IMR-90 (cell line): ENCODE data around the gene ALDH6A1. TPM values are rescaled to one million over a fixed set of nuclear protein-coding genes. Genes with fewer than 3 reads are reported as not detected.
A peak's percentile ranks its signal among the peaks of the same experiment; 100 is the strongest.

ENCODE experiments used
- ATAC-seq: fragments of 200-7000 bp; cut with Tn5 transposase; 2 replicates; pipeline ENCODE4 v1.9.1; 2020; ENCODE audit warnings: low read depth, mild to moderate bottlenecking, moderate library complexity
- BruUV-seq: library from RNA; stranded (reverse); fragments of 400-500 nt; replicated peaks from 2 replicates; lab custom pipeline; 2021; lab: Mats Ljungman, UMichigan
- CTCF ChIA-PET: fragments of 300-600 bp; formaldehyde crosslinking; extraction: SDS; loops from one replicate; lab custom pipeline; 2021; ENCODE audit warnings: antibody characterized with exemption; lab: Yijun Ruan, JAX
- POLR2A ChIA-PET: fragments of 300-600 bp; sonication (Branson Sonifier 250); formaldehyde crosslinking; loops from one replicate; lab custom pipeline; 2022; ENCODE audit warnings: antibody characterized with exemption; ENCODE audit not compliant: unreplicated experiment; lab: Charles Lee
- DNase-seq: peaks from one replicate; pipeline ENCODE4 v3.0.0; 2013
- H2AFZ ChIP-seq: replicated peaks from 2 replicates; pipeline ENCODE3; 2013; ENCODE audit warnings: low read length, mild to moderate bottlenecking; ENCODE audit not compliant: poor library complexity
- H2AK5ac ChIP-seq: 2 replicates; pipeline ENCODE4 v1.6.1; 2013; ENCODE audit warnings: low read depth, low read length, inconsistent platforms
- H2AK9ac ChIP-seq: replicated peaks from 2 replicates; pipeline ENCODE3; 2013; ENCODE audit warnings: mild to moderate bottlenecking, low read depth, low read length, moderate library complexity; ENCODE audit not compliant: poor library complexity
- H2BK120ac ChIP-seq: 2 replicates; pipeline ENCODE4 v1.6.1; 2013; ENCODE audit warnings: low read depth, low read length, inconsistent platforms
- H2BK15ac ChIP-seq: 3 replicates; pipeline ENCODE4 v1.6.1; 2013; ENCODE audit warnings: low read depth, low read length, inconsistent platforms
- H2BK20ac ChIP-seq: 2 replicates; pipeline ENCODE4 v1.6.1; 2013; ENCODE audit warnings: low read depth, mild to moderate bottlenecking, inconsistent platforms, low read length, moderate library complexity
- H2BK5ac ChIP-seq: 2 replicates; pipeline ENCODE4 v1.6.1; 2013; ENCODE audit warnings: mild to moderate bottlenecking, low read depth, low read length, inconsistent platforms; ENCODE audit not compliant: poor library complexity, severe bottlenecking
- H3K14ac ChIP-seq: replicated peaks from 2 replicates; pipeline ENCODE4 v1.6.1; 2013; ENCODE audit warnings: low read depth, low read length, inconsistent platforms
- H3K18ac ChIP-seq: 2 replicates; pipeline ENCODE4 v1.6.1; 2013; ENCODE audit warnings: low read depth, low read length, control low read depth
- H3K23ac ChIP-seq: 2 replicates; pipeline ENCODE4 v1.6.1; 2013; ENCODE audit warnings: low read depth, low read length, inconsistent platforms
- H3K27ac ChIP-seq: 2 replicates; pipeline ENCODE4 v1.5.1; 2013; ENCODE audit warnings: mild to moderate bottlenecking, control low read depth, low read length; ENCODE audit not compliant: insufficient read depth
- H3K27me3 ChIP-seq: 2 replicates; pipeline ENCODE4 v1.6.1; 2013; ENCODE audit warnings: low read length; ENCODE audit not compliant: control insufficient read depth, insufficient read depth
- H3K36me3 ChIP-seq: 2 replicates; pipeline ENCODE4 v1.6.1; 2013; ENCODE audit warnings: low read length, mixed read lengths; ENCODE audit not compliant: control insufficient read depth, insufficient read depth
- H3K4ac ChIP-seq: 2 replicates; pipeline ENCODE4 v1.6.1; 2013; ENCODE audit warnings: low read depth, low read length, inconsistent platforms
- H3K4me1 ChIP-seq: 2 replicates; pipeline ENCODE4 v1.6.1; 2013; ENCODE audit warnings: low read length, mixed read lengths; ENCODE audit not compliant: control insufficient read depth, insufficient read depth
- H3K4me2 ChIP-seq: 2 replicates; pipeline ENCODE4 v1.6.1; 2013; ENCODE audit warnings: low read depth, mild to moderate bottlenecking, control low read depth, low read length, moderate library complexity
- H3K4me3 ChIP-seq: 2 replicates; pipeline ENCODE4 v1.5.1; 2013; ENCODE audit warnings: low read depth, mild to moderate bottlenecking, control low read depth, low read length, moderate library complexity; ENCODE audit not compliant: insufficient read depth
- H3K56ac ChIP-seq: 2 replicates; pipeline ENCODE4 v1.6.1; 2013; ENCODE audit warnings: low read length, inconsistent platforms; ENCODE audit not compliant: insufficient read depth; ENCODE audit errors: extremely low read depth
- H3K79me1 ChIP-seq, 2 experiments: 2 replicates each; pipeline ENCODE4 v1.6.1; 2013; ENCODE audit warnings: low read length in 2 of 2, inconsistent platforms in 1 of 2, low read depth in 1 of 2
- H3K9ac ChIP-seq: 2 replicates; pipeline ENCODE4 v1.6.1; 2013; ENCODE audit warnings: low read depth, low read length, control low read depth
- H3K9me1 ChIP-seq: 2 replicates; pipeline ENCODE4 v1.6.1; 2013; ENCODE audit warnings: low read length, inconsistent platforms; ENCODE audit not compliant: insufficient read depth
- H3K9me3 ChIP-seq: 2 replicates; pipeline ENCODE4 v1.6.1; 2013; ENCODE audit warnings: low read length; ENCODE audit not compliant: control insufficient read depth, insufficient read depth
- H4K20me1 ChIP-seq: 2 replicates; pipeline ENCODE4 v1.6.1; 2013; ENCODE audit warnings: low read length, inconsistent platforms; ENCODE audit not compliant: insufficient read depth
- H4K5ac ChIP-seq: 2 replicates; pipeline ENCODE4 v1.6.1; 2013; ENCODE audit warnings: mild to moderate bottlenecking, low read depth, low read length, control low read depth
- H4K8ac ChIP-seq, 2 experiments: 2 replicates each; pipeline ENCODE4 v1.6.1; 2013; ENCODE audit warnings: low read depth in 2 of 2, low read length in 2 of 2, control low read depth in 1 of 2, inconsistent platforms in 1 of 2
- H4K91ac ChIP-seq: 2 replicates; pipeline ENCODE4 v1.6.1; 2013; ENCODE audit warnings: low read depth, low read length, inconsistent platforms; ENCODE audit not compliant: insufficient read depth
- BHLHE40 ChIP-seq: fragments of 150-350 bp; IDR thresholded peaks from 2 replicates; pipeline ENCODE4 v1.6.1; 2016; ENCODE audit warnings: mild to moderate bottlenecking, low read depth, low read length
- CHD1 ChIP-seq: IDR thresholded peaks from 2 replicates; pipeline ENCODE4 v1.6.1; 2012; ENCODE audit warnings: low read depth, low read length, improper control_type of control experiment
- CTCF ChIP-seq: conservative IDR thresholded peaks from 2 replicates; pipeline ENCODE4 v1.5.1; 2012; ENCODE audit warnings: mild to moderate bottlenecking, low read depth, low read length, improper control_type of control experiment
- FOS ChIP-seq: fragments of 150-350 bp; IDR thresholded peaks from 2 replicates; pipeline ENCODE4 v1.6.1; 2016; ENCODE audit warnings: low read depth, low read length
- MAFK ChIP-seq: IDR thresholded peaks from 2 replicates; pipeline ENCODE4 v1.6.1; 2012; ENCODE audit warnings: low read depth, low read length, improper control_type of control experiment
- MXI1 ChIP-seq: IDR thresholded peaks from 2 replicates; pipeline ENCODE4 v1.6.1; 2012; ENCODE audit warnings: low read depth, mild to moderate bottlenecking, low read length, moderate library complexity, borderline replicate concordance
- POLR2A ChIP-seq: IDR thresholded peaks from 2 replicates; pipeline ENCODE4 v1.6.1; 2012; ENCODE audit warnings: mild to moderate bottlenecking, low read depth, low read length
- RAD21 ChIP-seq: IDR thresholded peaks from 2 replicates; pipeline ENCODE4 v1.6.1; 2012; ENCODE audit warnings: low read length, improper control_type of control experiment
- RCOR1 ChIP-seq: IDR thresholded peaks from 2 replicates; pipeline ENCODE4 v1.6.1; 2012; ENCODE audit warnings: mild to moderate bottlenecking, low read length, improper control_type of control experiment; ENCODE audit not compliant: insufficient replicate concordance
- RFX5 ChIP-seq: IDR thresholded peaks from 2 replicates; pipeline ENCODE4 v1.8.0; 2012; ENCODE audit warnings: low read depth, mild to moderate bottlenecking, low read length, moderate library complexity
- SMC3 ChIP-seq: fragments of 150-350 bp; IDR thresholded peaks from 2 replicates; pipeline ENCODE4 v1.6.1; 2016; ENCODE audit warnings: low read depth, mild to moderate bottlenecking, antibody characterized with exemption, low read length, moderate library complexity
- dilution Hi-C: fragments of 300-500 bp; cut with HindIII; formaldehyde crosslinking; loops from one replicate; pipeline ENCODE4 v1.14.3; 2018; ENCODE audit warnings: low sequenced_read_pairs; ENCODE audit not compliant: unreplicated experiment
- in situ Hi-C: fragments of 300-500 bp; cut with MboI; formaldehyde crosslinking; loops from 3 replicates; pipeline ENCODE4 v1.14.3; 2019; ENCODE audit warnings: low sequenced_read_pairs, inconsistent platforms, mixed read lengths
- intact Hi-C: fragments of 100-400 bp; cut with micrococcal nuclease; formaldehyde crosslinking; loops from 2 replicates; pipeline ENCODE4 v1.10.0; 2022
- polyA plus RNA-seq, 3 experiments: library from polyadenylated mRNA; depleted of rRNA; stranded (reverse); fragments of >200 nt; gene quantifications; 2 replicates each; pipeline ENCODE4 v1.2.3, GENCODE V29; 2012; ENCODE audit warnings: low replicate concordance in 1 of 3
- total RNA-seq: library from RNA; depleted of rRNA; stranded (reverse); fragments of >200 nt; gene quantifications from 2 replicates; pipeline ENCODE4 v1.2.3, GENCODE V29; 2012
- TF ChIP-seq, protein P1 (sequence below): fragments of 150-350 bp; IDR thresholded peaks from 2 replicates; pipeline ENCODE4 v1.6.1; 2016; ENCODE audit warnings: low read depth, mild to moderate bottlenecking, low read length, moderate library complexity, borderline replicate concordance
- TF ChIP-seq, protein P2 (sequence below): fragments of 150-350 bp; IDR thresholded peaks from 2 replicates; pipeline ENCODE4 v1.6.1; 2017; ENCODE audit warnings: mild to moderate bottlenecking, antibody characterized with exemption, low read length, low read depth

Gene ALDH6A1
- total and polyA plus RNA-seq, 2 of the 4 experiments (the other 2 are of a cell fraction): 6.0 to 15.1 TPM

- dilution Hi-C loops: no loop called here
- ATAC-seq: no peak
- Histone ChIP-seq H3K23ac (no peak overlapping the region), H3K4me3 (no peak overlapping the region), H4K5ac (no peak overlapping the region), H2AK5ac (peak overlapping the region; percentile 20; the same call in 1 of the 2 replicates), H4K8ac (no peak overlapping the region; a peak in 1 of 4 replicates), H3K4me1 (peaks cover 19% of the 10 kb centered on the region), H4K20me1 (0 out of 2 replicates have a peak, but pooled peaks cover 4% of the 10 kb centered on the region), H3K27me3 (no peaks in the 10 kb centered on the region), H3K9me3 (no peaks in the 10 kb centered on the region), H2AK9ac (no peak overlapping the region), H3K9ac (no peak overlapping the region), H3K4ac (no peak overlapping the region), H3K9me1 (no peaks in the 10 kb centered on the region), H3K4me2 (no peak overlapping the region), H2AFZ (no peak overlapping the region), H2BK120ac (no peak overlapping the region), H3K18ac (no peak overlapping the region), H2BK15ac (no peak overlapping the region; the same call in 2 of the 3 replicates), H2BK20ac (no peak overlapping the region), H3K79me1 (no peaks in the 10 kb centered on the region), H3K14ac (no peak overlapping the region), H4K91ac (0 out of 2 replicates have a peak overlapping the region, but pooled peaks have one; percentile 29), H3K56ac (no peak overlapping the region), H3K36me3 (peaks cover 3% of the 10 kb centered on the region; the same call in 1 of the 2 replicates), H2BK5ac (no peak overlapping the region), H3K27ac (no peak overlapping the region)
- POLR2A ChIA-PET: no interaction called here
- intact Hi-C loops: no loop called here
- CTCF ChIA-PET: interaction anchor here (0.6 kb wide), 1 partner anchor 23 kb away, joined by 3 read pairs; no protein-coding TSS in a partner anchor
- TF ChIP-seq RAD21 (no peak), SMC3 (no peak), CHD1 (no peak), RFX5 (no peak), MAFK (no peak), FOS (no peak), MXI1 (no peak), RCOR1 (no peak), POLR2A (no peak), CTCF (no peak), BHLHE40 (no peak)
- TF ChIP-seq, protein P1, sequence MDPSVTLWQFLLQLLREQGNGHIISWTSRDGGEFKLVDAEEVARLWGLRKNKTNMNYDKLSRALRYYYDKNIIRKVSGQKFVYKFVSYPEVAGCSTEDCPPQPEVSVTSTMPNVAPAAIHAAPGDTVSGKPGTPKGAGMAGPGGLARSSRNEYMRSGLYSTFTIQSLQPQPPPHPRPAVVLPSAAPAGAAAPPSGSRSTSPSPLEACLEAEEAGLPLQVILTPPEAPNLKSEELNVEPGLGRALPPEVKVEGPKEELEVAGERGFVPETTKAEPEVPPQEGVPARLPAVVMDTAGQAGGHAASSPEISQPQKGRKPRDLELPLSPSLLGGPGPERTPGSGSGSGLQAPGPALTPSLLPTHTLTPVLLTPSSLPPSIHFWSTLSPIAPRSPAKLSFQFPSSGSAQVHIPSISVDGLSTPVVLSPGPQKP: no peak
- TF ChIP-seq, protein P2, sequence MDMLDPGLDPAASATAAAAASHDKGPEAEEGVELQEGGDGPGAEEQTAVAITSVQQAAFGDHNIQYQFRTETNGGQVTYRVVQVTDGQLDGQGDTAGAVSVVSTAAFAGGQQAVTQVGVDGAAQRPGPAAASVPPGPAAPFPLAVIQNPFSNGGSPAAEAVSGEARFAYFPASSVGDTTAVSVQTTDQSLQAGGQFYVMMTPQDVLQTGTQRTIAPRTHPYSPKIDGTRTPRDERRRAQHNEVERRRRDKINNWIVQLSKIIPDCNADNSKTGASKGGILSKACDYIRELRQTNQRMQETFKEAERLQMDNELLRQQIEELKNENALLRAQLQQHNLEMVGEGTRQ: no peak
- peak; percentile 4 for DNase-seq
- in situ Hi-C loops: no loop called here
- BruUV-seq: no TSS peak
These were observed 19.8 kb downstream of the ALDH6A1 start for GRCh38 chr14:74064426-74064825.
